ENCODE results near the gene ARHGEF7. TPM values are rescaled to one million over a fixed set of nuclear protein-coding genes. Genes with fewer than 3 reads are reported as not detected.
"Not testable (repeated sequence)": the region's sequence is repeated elsewhere in the genome, so short reads cannot be mapped to it uniquely, and the experiment has no call there.

ARHGEF7 gene
- total RNA-seq, 1 experiment from 2014 or later, result 16.0 TPM

GRCh38 chr13:111252446-111253364 lies 137.6 kb downstream of the ARHGEF7 start:
- no peak for DNase-seq (ENCODE audit: low read depth)

GRCh38 chr13:111253365-111253872 lies 138.3 kb downstream of the ARHGEF7 start:
- no peak for DNase-seq (ENCODE audit: low read depth)

- DNase-seq (ENCODE audit: low read depth), result no peak
These were observed 140.2 kb downstream of the ARHGEF7 start for GRCh38 chr13:111255228-111255790.

GRCh38 chr13:111256458-111256857 lies 141.3 kb downstream of the ARHGEF7 start:
- DNase-seq (ENCODE audit: low read depth), result no peak

- no peak for DNase-seq (ENCODE audit: low read depth)
These were observed 141.8 kb downstream of the ARHGEF7 start for GRCh38 chr13:111256946-111257345.

- DNase-seq (ENCODE audit: low read depth), result not testable (repeated sequence)
These were observed 142.8 kb downstream of the ARHGEF7 start for GRCh38 chr13:111257899-111258298.

GRCh38 chr13:111258637-111259036 lies 143.5 kb downstream of the ARHGEF7 start:
- no peak for DNase-seq (ENCODE audit: low read depth)

- DNase-seq (ENCODE audit: low read depth), result no peak
These were observed 143.9 kb downstream of the ARHGEF7 start for GRCh38 chr13:111259058-111259457.

GRCh38 chr13:111261326-111261725 lies 146.2 kb downstream of the ARHGEF7 start:
- no peak for DNase-seq (ENCODE audit: low read depth)

- DNase-seq (ENCODE audit: low read depth), result no peak
These were observed 147.2 kb downstream of the ARHGEF7 start for GRCh38 chr13:111262281-111262680.

GRCh38 chr13:111262715-111263114 lies 147.6 kb downstream of the ARHGEF7 start:
- no peak for DNase-seq (ENCODE audit: low read depth)

- DNase-seq (ENCODE audit: low read depth), result no peak
These were observed 148.5 kb downstream of the ARHGEF7 start for GRCh38 chr13:111263566-111263965.

- DNase-seq (ENCODE audit: low read depth), result no peak
These were observed 150.0 kb downstream of the ARHGEF7 start for GRCh38 chr13:111265006-111265700.

- DNase-seq (ENCODE audit: low read depth), result no peak
These were observed 150.6 kb downstream of the ARHGEF7 start for GRCh38 chr13:111265701-111266035.

- no peak for DNase-seq (ENCODE audit: low read depth)
These were observed 152.1 kb downstream of the ARHGEF7 start for GRCh38 chr13:111267205-111267604.

- no peak for DNase-seq (ENCODE audit: low read depth)
These were observed 152.7 kb downstream of the ARHGEF7 start for GRCh38 chr13:111267784-111268183.

GRCh38 chr13:111269508-111269907 lies 154.4 kb downstream of the ARHGEF7 start:
- DNase-seq (ENCODE audit: low read depth), result no peak

- no peak for DNase-seq (ENCODE audit: low read depth)
These were observed 155.0 kb downstream of the ARHGEF7 start for GRCh38 chr13:111270126-111270525.

GRCh38 chr13:111270765-111271698 lies 155.9 kb downstream of the ARHGEF7 start:
- DNase-seq (ENCODE audit: low read depth), result no peak

GRCh38 chr13:111272117-111272516 lies 157.0 kb downstream of the ARHGEF7 start:
- DNase-seq (ENCODE audit: low read depth), result no peak

- no peak for DNase-seq (ENCODE audit: low read depth)
These were observed 160.3 kb downstream of the ARHGEF7 start for GRCh38 chr13:111275382-111275781.

Measured in RPMI7951 (cell line).